RWPE2 (cell line): Measurements from ENCODE around the gene RASGRF1.

Source experiments
- ATAC-seq: fragments of 200-7000 bp; cut with Tn5 transposase; 3 replicates; pipeline ENCODE4 v1.9.1; 2021; ENCODE audit warnings: low read depth
- DNase-seq: peaks from one replicate; pipeline ENCODE4 v3.0.0-alpha.2; 2020; ENCODE audit warnings: low spot score
- H3K27ac ChIP-seq: fragments of 450-650 bp; 2 replicates; pipeline ENCODE4 v1.5.1; 2017; ENCODE audit warnings: mild to moderate bottlenecking; ENCODE audit not compliant: poor library complexity, severe bottlenecking
- H3K27me3 ChIP-seq: fragments of 250-450 bp; sonication (Bioruptor Pico); 2 replicates; pipeline ENCODE4 v1.5.1; 2021; ENCODE audit warnings: mild to moderate bottlenecking, moderate library complexity; ENCODE audit not compliant: insufficient read depth, poor library complexity, severe bottlenecking
- H3K36me3 ChIP-seq: fragments of 250-450 bp; sonication (Bioruptor Pico); 2 replicates; pipeline ENCODE4 v1.5.1; 2020; ENCODE audit warnings: low read depth, mild to moderate bottlenecking, moderate library complexity
- H3K4me1 ChIP-seq: fragments of 250-450 bp; sonication (Bioruptor Pico); 2 replicates; pipeline ENCODE4 v1.5.1; 2021; ENCODE audit warnings: mild to moderate bottlenecking, moderate library complexity; ENCODE audit not compliant: insufficient read depth, poor library complexity, severe bottlenecking
- H3K4me3 ChIP-seq: fragments of 250-450 bp; sonication (Bioruptor Pico); 2 replicates; pipeline ENCODE4 v1.5.1; 2021; ENCODE audit warnings: mild to moderate bottlenecking, moderate library complexity; ENCODE audit not compliant: severe bottlenecking
- H3K9me3 ChIP-seq: fragments of 250-450 bp; sonication (Bioruptor Pico); 2 replicates; pipeline ENCODE4 v1.5.1; 2021; ENCODE audit warnings: mild to moderate bottlenecking, moderate library complexity; ENCODE audit not compliant: severe bottlenecking
- CTCF ChIP-seq: fragments of 450-650 bp; IDR thresholded peaks from one replicate; pipeline ENCODE4 v1.5.1; 2017; ENCODE audit warnings: mild to moderate bottlenecking, moderate library complexity; ENCODE audit not compliant: poor library complexity, severe bottlenecking

The RASGRF1 gene

GRCh38 chr15:78977591-78978347 is 112.8 kb downstream of the RASGRF1 start:
- H3K36me3 ChIP-seq: no peaks in the 10 kb centered on the region
- no peak for TF ChIP-seq CTCF
- ATAC-seq (no peak), DNase-seq (no peak)
- H3K4me1 ChIP-seq: no peaks in the 10 kb centered on the region
- no peaks in the 10 kb centered on the region for H3K9me3 ChIP-seq
- no peak overlapping the region for H3K4me3 ChIP-seq
- no peaks in the 10 kb centered on the region for H3K27me3 ChIP-seq
- H3K27ac ChIP-seq: no peak overlapping the region

- DNase-seq (no peak), ATAC-seq (no peak)
- TF ChIP-seq CTCF: no peak
- H3K27me3 ChIP-seq: no peaks in the 10 kb centered on the region
- H3K27ac ChIP-seq: no peak overlapping the region
- no peaks in the 10 kb centered on the region for H3K9me3 ChIP-seq
- H3K4me1 ChIP-seq: no peaks in the 10 kb centered on the region
- H3K4me3 ChIP-seq: no peak overlapping the region
- no peaks in the 10 kb centered on the region for H3K36me3 ChIP-seq
Measured at GRCh38 chr15:78977091-78977571, 113.4 kb downstream of the RASGRF1 start.

- H3K4me3 ChIP-seq: no peak overlapping the region
- ATAC-seq: no peak
- H3K27ac ChIP-seq: no peak overlapping the region
- DNase-seq: no peak
- no peaks in the 10 kb centered on the region for H3K4me1 ChIP-seq
- H3K36me3 ChIP-seq: no peaks in the 10 kb centered on the region
- H3K9me3 ChIP-seq: no peaks in the 10 kb centered on the region
- H3K27me3 ChIP-seq: no peaks in the 10 kb centered on the region
- TF ChIP-seq CTCF: no peak
Measured at GRCh38 chr15:78976691-78977090, 113.9 kb downstream of the RASGRF1 start.

GRCh38 chr15:78974272-78974918 is 116.2 kb downstream of the RASGRF1 start:
- no peak for TF ChIP-seq CTCF
- no peaks in the 10 kb centered on the region for H3K36me3 ChIP-seq
- ATAC-seq (no peak), DNase-seq (no peak)
- no peak overlapping the region for H3K27ac ChIP-seq
- H3K4me3 ChIP-seq: no peak overlapping the region
- no peaks in the 10 kb centered on the region for H3K4me1 ChIP-seq
- H3K9me3 ChIP-seq: no peaks in the 10 kb centered on the region
- no peaks in the 10 kb centered on the region for H3K27me3 ChIP-seq
